Measurements from ENCODE around the gene SLC29A1. TPM values are rescaled to one million over a fixed set of nuclear protein-coding genes. Genes with fewer than 3 reads are reported as not detected.

SLC29A1 gene
- total and polyA plus RNA-seq, 2 donors (not counting 3 experiments of a cell fraction or from before 2014, with no cell fraction given), result 202 to 539 TPM

- intact Hi-C loops (cut with micrococcal nuclease) (no loop called here), dilution Hi-C loops (cut with MboI; ENCODE audit: extremely low pct_ligation_motif_present, low sequenced_read_pairs) (no loop called here)
- Histone ChIP-seq H3K4me2 (ENCODE audit: insufficient read depth, low read length) (no peak overlapping the region), H3K27ac (ENCODE audit: insufficient read depth, low read depth, low read length) (no peak overlapping the region), H3K27me3 (ENCODE audit: control insufficient read depth in 2 of 2, insufficient read depth in 2 of 2, low read length in 2 of 2) (no peaks in the 10 kb centered on the region), H3K9me1 (replicated peaks; ENCODE audit: control insufficient read depth, extremely low read depth, insufficient read depth, low read length) (no peaks in the 10 kb centered on the region), H3K4me3 (replicated peaks in 1 of 3; ENCODE audit: insufficient read depth in 1 of 3, low read depth in 1 of 3, low read length in 3 of 3) (no peak overlapping the region), H2AFZ (ENCODE audit: low read depth, low read length) (no peak overlapping the region), H3K9me3 (replicated peaks; ENCODE audit: control insufficient read depth, insufficient read depth, low read length) (no peaks in the 10 kb centered on the region), H3K79me2 (ENCODE audit: control insufficient read depth, insufficient read depth, low read length) (peaks cover 2% of the 10 kb centered on the region), H4K20me1 (replicated peaks; ENCODE audit: control insufficient read depth, extremely low read depth, insufficient read depth, low read length) (no peaks in the 10 kb centered on the region), H3K4me1 (ENCODE audit: control insufficient read depth, extremely low read depth, insufficient read depth, low read length) (peaks cover 15% of the 10 kb centered on the region), H3K36me3 (ENCODE audit: control insufficient read depth in 2 of 2, extremely low read depth in 1 of 2, insufficient read depth in 2 of 2, low read length in 2 of 2) (no peaks in the 10 kb centered on the region), H3K9ac (replicated peaks; ENCODE audit: extremely low read depth, insufficient read depth, low read length) (no peak overlapping the region)
- no peak for DNase-seq (ENCODE audit: low read depth, low spot score)
- ChIA-PET POLR2A (no interaction called here), CTCF (interaction anchor here (0.9 kb wide), 1 partner anchor 12 kb away, joined by 3 read pairs; no protein-coding TSS in a partner anchor)
- no TSS peak for BruUV-seq (replicated peaks)
- TF ChIP-seq GATA2 (IDR thresholded peaks at IDR 0.05; ENCODE audit: insufficient read depth, insufficient read length, low read depth, low read length) (no peak), CTCF (IDR thresholded peaks at IDR 0.05; ENCODE audit: extremely low read depth in 1 of 2, insufficient read depth in 1 of 2, low read depth in 1 of 2, low read length in 2 of 2) (no peak), MYC (IDR thresholded peaks at IDR 0.05; ENCODE audit: low read depth, low read length) (no peak), POLR2A (IDR thresholded peaks at IDR 0.05; ENCODE audit: low read depth, low read length) (no peak), EZH2 (IDR thresholded peaks at IDR 0.05; ENCODE audit: borderline replicate concordance, low read depth, low read length, severe bottlenecking) (no peak)
- no peak for FAIRE-seq
Measured at GRCh38 chr6:44214307-44214706, 9.1 kb upstream of the SLC29A1 start.

- no peak within 1 kb of the TSS for H2AFZ ChIP-seq (ENCODE audit: low read depth, low read length)
- H3K4me3 ChIP-seq (replicated peaks in 1 of 3; ENCODE audit: insufficient read depth in 1 of 3, low read depth in 1 of 3, low read length in 3 of 3), result no peak within 1 kb of the TSS
- DNase-seq (ENCODE audit: low read depth, low spot score) (no peak), FAIRE-seq (no peak)
- H3K4me2 ChIP-seq (ENCODE audit: insufficient read depth, low read length), result no peak within 1 kb of the TSS
- H3K9ac ChIP-seq (replicated peaks; ENCODE audit: extremely low read depth, insufficient read depth, low read length), result no peak within 1 kb of the TSS
- H3K9me1 ChIP-seq (replicated peaks; ENCODE audit: control insufficient read depth, extremely low read depth, insufficient read depth, low read length), result no peaks in the 10 kb centered on the region
- peaks cover 10% of the 10 kb centered on the region for H3K79me2 ChIP-seq (ENCODE audit: control insufficient read depth, insufficient read depth, low read length)
- H3K27me3 ChIP-seq (ENCODE audit: control insufficient read depth in 2 of 2, insufficient read depth in 2 of 2, low read length in 2 of 2), result no peaks in the 10 kb centered on the region
- ChIA-PET POLR2A (interaction anchor here (0.7 kb wide), 1 partner anchor 30 kb away, joined by 3 read pairs; the partner anchor contains the start of gene HSP90AB1), CTCF (interaction anchor here (1.8 kb wide), 1 partner anchor 44 kb away, joined by 5 read pairs; no protein-coding TSS in a partner anchor)
- no TSS peak for BruUV-seq (replicated peaks)
- no peaks in the 10 kb centered on the region for H3K36me3 ChIP-seq (ENCODE audit: control insufficient read depth in 2 of 2, extremely low read depth in 1 of 2, insufficient read depth in 2 of 2, low read length in 2 of 2)
- no peaks in the 10 kb centered on the region for H4K20me1 ChIP-seq (replicated peaks; ENCODE audit: control insufficient read depth, extremely low read depth, insufficient read depth, low read length)
- no peaks in the 10 kb centered on the region for H3K9me3 ChIP-seq (replicated peaks; ENCODE audit: control insufficient read depth, insufficient read depth, low read length)
- H3K27ac ChIP-seq (ENCODE audit: insufficient read depth, low read depth, low read length), result no peak within 1 kb of the TSS
- intact Hi-C loops (cut with micrococcal nuclease) (no loop called here), dilution Hi-C loops (cut with MboI; ENCODE audit: extremely low pct_ligation_motif_present, low sequenced_read_pairs) (no loop called here)
- peaks cover 29% of the 10 kb centered on the region for H3K4me1 ChIP-seq (ENCODE audit: control insufficient read depth, extremely low read depth, insufficient read depth, low read length)
- TF ChIP-seq MYC (IDR thresholded peaks at IDR 0.05; ENCODE audit: low read depth, low read length) (no peak), JUN (IDR thresholded peaks at IDR 0.05; ENCODE audit: borderline replicate concordance, insufficient read depth, insufficient read length, low read depth) (no peak), MAX (IDR thresholded peaks at IDR 0.05; ENCODE audit: insufficient read depth, insufficient read length) (no peak), POLR2AphosphoS5 (IDR thresholded peaks at IDR 0.05; ENCODE audit: insufficient read depth, low read depth, low read length) (no peak), GATA2 (IDR thresholded peaks at IDR 0.05; ENCODE audit: insufficient read depth, insufficient read length, low read depth, low read length) (no peak), FOS (IDR thresholded peaks at IDR 0.05; ENCODE audit: borderline replicate concordance, insufficient read depth, low read length) (no peak), CTCF (IDR thresholded peaks at IDR 0.05; ENCODE audit: extremely low read depth in 1 of 2, insufficient read depth in 1 of 2, low read depth in 1 of 2, low read length in 2 of 2) (no peak), EZH2 (IDR thresholded peaks at IDR 0.05; ENCODE audit: borderline replicate concordance, low read depth, low read length, severe bottlenecking) (no peak), POLR2A (IDR thresholded peaks at IDR 0.05; ENCODE audit: low read depth, low read length) (no peak)
Measured at GRCh38 chr6:44216677-44217331, 6.6 kb upstream of the SLC29A1 start, which contains the start of gene MYMX. Gene MYMX, plus strand, starts transcription at chr6:44216926. Its CDS starts 546 bp downstream, at chr6:44217472.
